Effector CD4-positive, alpha-beta T cell (primary cell): ENCODE measurements around the gene ZNF502.
"Not testable (repeated sequence)": the region's sequence is repeated elsewhere in the genome, so short reads cannot be mapped to it uniquely, and the experiment has no call there.

Experiments used
- DNase-seq: peaks from one replicate; pipeline ENCODE4 v3.0.0-alpha.2; 2020
- total RNA-seq: gene quantifications from one replicate; lab custom pipeline; 2026; lab: John Stamatoyannopoulos, UW

The ZNF502 gene
- 2.3 reads per million, percentile 5 among the genes with 10 or more reads in this experiment for total RNA-seq

- peak; percentile 14 for DNase-seq
Observed at GRCh38 chr3:44712455-44713075, at the start of gene ZNF502. Gene ZNF502 (plus strand): TSS chr3:44712660. CDS start chr3:44720262, 7,602 bp downstream.

- no peak for DNase-seq
Observed at GRCh38 chr3:44665173-44665572, 47.3 kb upstream of the ZNF502 start.

DNA sequence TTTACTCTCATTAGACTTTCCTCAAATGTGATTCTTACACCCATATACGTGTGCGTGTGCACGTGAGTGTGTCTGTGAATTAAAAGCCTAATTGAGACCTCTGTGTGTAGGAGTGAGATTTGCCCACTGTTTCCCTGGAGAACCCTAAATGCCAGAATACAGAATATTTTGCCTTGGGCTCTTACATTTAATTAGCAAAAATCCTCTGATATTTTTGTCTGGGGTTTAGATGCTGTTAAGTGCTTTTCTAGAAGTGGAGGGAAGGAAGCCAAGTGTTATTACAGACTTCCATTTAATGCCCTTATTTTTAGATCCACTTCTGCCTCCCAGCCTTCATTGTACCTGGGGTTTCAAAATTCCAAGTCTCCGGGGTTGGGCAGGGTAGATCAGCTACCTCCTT lies 46.1 kb upstream of the ZNF502 start:
- DNase-seq = no peak

DNA sequence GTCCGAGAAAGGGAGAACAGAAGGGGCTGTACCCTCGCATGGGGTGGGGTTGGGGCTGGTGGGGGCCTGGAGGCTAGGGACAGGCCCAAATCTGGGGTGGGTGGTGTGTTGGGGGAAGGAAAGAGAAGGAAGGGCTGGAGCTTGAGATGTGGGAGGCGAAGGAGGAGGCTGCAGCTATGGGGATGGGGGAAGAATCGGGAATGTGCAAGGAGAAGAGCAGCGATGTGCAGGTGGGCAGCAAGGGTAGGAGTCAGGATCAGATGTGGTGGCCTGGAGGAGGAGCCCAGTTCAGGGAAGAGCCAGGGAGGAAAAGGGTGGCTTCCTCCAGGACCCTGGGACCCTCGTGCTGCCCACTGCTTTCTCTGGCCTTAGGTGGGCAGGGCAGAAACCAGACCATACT lies 42.7 kb upstream of the ZNF502 start:
- no peak for DNase-seq

DNA sequence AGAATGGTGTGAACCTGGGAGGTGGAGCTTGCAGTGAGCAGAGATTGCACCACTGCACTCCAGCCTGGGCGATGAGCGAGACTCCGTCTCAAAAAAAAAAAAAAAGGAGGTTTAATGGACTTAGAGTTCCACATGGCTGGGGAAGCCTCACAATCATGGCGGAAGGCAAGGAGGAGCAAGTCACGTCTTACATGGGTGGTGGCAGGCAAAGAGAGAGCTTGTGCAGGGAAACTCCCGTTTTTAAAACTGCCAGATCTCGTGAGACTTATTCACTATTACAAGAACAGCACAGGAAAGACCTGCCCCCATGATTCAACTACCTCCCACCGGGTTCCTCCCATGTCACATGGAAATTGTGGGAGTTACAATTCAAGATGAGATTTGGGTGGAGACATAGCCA lies 39.0 kb upstream of the ZNF502 start:
- DNase-seq = not testable (repeated sequence)

DNA sequence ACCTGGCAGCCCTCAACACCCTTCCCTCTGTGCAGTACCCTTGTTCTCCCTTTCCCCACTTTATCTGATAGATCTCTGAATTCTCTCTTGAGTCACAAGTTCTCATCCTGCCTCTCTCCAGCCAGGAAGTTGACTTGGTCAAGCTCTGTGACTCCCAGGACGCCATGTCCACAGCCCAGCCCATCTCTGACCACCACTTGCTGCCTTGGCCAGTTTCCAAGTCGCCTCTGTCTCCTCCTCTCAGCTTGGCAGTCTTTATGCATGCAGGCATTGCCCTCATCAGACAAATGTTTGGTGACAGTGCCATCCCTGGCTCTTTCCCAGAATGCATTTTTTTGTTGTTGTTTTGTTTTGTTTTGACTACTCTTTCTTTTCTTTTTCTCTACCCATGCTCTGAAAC lies 38.2 kb upstream of the ZNF502 start:
- no peak for DNase-seq

- DNase-seq = no peak
Observed at GRCh38 chr3:44678480-44679116, 33.9 kb upstream of the ZNF502 start.

DNA sequence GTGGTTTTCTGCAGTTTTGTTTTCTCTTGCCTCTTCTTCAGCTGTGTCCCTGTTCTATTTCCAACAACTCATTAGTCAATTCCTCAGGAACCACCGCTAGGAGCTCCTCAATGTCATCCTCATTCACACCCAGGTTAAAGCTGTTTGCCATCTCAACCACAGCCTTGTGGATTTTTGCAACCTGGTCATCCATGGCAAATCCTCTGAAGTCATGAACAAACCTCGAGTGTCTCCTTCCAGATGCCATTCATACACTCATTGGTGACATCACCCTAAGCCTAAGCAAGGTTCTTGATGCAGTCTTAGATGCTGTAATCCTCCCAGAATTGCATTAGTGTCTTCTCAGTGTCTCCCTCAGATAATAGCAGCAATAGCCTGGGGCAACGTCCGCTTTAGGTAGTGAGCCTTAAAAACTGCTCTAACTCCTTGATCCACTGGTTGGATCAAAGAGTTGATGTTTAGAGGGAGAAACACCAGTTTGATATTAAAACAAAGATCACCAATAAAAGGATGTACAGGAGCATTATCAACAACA lies 31.5 kb upstream of the ZNF502 start:
- DNase-seq = no peak

DNA sequence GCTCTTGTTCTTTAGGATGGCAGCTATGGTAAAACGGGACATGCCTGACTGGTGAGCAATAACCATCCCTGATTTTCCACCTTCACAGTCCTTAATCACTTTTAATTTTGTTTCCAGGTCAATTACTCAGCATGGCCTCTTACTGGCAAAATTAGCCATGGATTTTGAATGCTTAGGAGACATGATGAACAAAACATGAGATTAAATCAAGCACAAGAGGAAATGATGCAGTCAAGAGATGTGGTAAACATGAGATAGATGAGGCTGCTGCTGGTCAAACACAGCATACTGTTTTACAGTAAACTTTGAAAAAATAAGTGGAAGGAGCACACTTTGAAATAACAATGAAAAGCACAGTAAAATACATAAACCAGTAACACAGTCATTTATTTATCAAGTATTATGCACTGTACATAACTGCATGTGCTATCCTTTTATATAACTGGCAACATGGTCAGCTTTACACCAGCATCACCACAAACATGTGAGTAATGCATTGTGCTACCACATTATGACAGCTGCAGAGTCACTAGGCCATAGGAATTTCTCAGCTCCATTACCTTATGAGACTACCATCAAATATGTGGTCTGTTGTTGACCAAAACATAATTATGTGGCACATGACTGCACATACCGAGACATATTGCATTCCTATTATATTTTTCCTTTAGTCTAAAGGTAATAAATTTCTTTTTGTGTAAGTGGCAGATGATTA lies 30.1 kb upstream of the ZNF502 start:
- DNase-seq = no peak

DNA sequence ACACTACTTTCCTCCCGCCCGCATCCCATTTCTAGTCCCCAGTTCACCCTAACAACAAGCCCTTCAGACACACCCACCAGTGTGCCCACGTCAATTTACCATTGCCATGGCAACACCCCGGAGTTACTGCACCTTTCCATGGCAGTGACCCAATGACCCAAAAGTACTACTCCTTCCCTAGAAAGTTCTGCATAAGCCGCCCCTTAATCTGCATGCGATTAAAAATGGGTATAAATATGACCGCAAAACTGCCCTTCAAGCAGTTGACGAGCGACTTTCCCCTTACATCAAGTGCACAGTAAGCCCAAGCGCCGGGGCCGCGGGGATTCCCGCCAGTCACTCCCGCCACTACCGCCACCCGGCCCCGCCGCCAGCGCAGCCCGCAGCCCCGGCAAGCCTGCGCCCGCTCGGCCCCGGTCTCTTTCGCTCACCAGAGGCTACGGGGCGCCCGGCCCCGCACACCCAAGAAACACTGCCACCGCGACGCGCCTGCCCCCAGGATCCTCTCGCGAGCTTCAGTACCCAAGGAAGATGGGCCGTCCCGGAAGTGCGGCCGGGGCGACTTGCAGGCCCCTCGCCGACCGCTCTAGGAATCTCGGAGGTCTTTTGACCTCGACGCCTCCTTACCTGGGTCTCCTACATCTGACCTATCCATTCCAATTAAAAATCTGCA lies 27.2 kb upstream of the ZNF502 start:
- DNase-seq = no peak

GRCh38 chr3:44687898-44688297 lies 24.6 kb upstream of the ZNF502 start:
- no peak for DNase-seq

- DNase-seq = no peak
Observed at GRCh38 chr3:44721231-44722102, 9.0 kb downstream of the ZNF502 start.

- no peak for DNase-seq
Observed at GRCh38 chr3:44722103-44722401, 9.6 kb downstream of the ZNF502 start.

GRCh38 chr3:44729384-44729910 lies 17.0 kb downstream of the ZNF502 start, which contains the start of gene ZNF501:
Gene ZNF501 (plus strand): TSS chr3:44729635. CDS start chr3:44734422, 4,787 bp downstream.
- peak; percentile 68 for DNase-seq

DNA sequence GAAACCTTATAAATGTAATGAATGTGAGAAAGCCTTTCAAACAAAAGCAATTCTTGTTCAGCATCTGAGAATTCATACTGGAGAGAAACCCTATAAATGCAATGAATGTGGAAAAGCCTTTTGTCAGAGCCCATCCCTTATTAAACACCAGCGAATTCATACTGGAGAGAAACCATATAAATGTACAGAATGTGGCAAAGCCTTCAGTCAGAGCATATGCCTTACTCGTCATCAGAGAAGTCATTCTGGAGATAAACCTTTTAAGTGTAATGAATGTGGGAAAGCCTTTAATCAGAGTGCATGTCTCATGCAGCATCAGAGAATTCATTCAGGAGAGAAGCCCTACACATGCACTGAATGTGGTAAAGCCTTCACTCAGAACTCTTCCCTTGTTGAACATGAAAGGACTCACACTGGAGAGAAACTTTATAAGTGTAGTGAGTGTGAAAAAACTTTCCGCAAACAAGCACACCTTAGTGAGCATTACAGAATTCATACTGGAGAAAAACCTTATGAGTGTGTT lies 22.2 kb downstream of the ZNF502 start:
- DNase-seq = no peak

DNA sequence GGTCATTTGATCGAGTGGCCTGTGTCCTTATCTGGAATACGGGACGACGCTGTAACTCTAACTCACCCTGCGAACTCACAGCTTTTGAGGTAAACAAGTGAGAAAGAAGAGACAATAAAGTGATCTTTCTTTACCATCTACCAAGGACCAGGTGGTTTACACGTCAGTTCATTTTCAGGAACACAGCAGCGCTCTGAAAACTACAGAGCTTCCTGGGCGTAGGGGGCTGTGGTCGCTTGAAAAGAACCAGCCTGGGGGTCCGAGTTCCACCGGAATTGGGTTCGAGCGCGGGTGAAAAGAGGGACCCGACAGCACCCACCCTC lies 48.6 kb downstream of the ZNF502 start:
- DNase-seq = no peak

DNA sequence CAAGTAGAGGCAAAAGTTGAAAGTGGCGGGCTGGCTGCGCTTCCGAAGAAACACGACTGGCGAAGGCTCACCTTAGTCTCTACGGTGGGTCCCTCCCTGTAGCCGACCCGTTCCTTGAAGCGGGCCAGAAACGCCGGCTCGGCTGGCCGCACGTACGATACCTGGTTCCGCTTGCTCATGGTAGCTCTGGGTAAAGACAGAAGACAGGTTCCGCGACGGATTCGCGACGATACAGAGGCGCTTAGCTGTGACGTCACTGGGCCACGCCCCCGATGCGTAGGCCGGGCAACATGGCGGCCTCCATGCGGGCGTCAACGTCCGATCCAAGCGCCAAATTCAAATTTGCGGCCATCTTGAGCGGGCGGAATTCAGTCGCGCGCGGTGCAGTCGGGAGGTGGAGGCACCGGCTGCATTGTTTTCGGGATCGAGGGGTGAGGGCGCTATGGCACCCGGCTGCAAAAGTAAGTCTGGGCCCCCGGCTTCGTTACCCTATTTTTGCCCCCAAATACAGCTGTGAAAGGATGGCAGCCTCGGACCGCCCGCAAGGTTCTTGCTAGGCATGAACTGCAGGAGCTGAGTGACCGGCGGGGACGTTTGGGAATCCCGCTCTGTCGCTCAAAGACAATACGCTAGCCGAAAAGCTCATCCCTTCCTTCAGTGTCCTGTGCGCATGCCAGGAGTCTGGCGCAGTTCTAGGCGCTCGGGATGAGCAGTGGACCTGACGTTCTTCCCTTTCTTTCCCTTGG lies 49.1 kb downstream of the ZNF502 start, which contains the start of the genes KIAA1143 and KIF15:
TSS of gene KIAA1143 (minus strand) at position 196 of the 746 bp plus-strand sequence. CDS start at position 179, 17 bp downstream.
TSS of gene KIF15 (plus strand) at position 371 of the 746 bp plus-strand sequence. CDS start at position 443, 72 bp downstream.
- peak; percentile 96 for DNase-seq

DNA sequence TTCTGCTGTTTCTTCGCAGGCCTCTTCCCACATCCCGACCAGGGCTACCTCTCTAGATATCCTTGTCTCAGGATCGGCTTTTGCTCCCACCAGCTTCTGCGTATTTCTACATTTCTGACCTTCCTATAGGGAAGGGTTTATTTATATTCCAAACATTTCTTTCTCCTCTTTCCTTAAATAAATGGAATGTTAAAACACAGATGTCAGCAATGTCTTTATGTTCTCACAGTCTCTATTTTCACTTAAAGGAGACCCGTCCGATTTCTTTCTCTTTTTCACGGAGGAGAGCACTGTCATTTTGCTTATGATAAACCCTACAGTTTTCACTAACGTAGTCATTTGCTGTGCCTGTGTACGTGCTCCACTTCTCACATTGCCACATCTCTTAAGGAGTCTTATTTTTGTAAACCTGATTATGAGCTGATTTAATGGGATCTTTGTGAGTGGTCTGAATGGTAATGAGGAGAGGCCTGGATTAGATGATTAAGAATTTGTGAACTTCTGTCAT lies 49.8 kb downstream of the ZNF502 start:
- DNase-seq = no peak

GRCh38 chr3:44762690-44763089 lies 50.2 kb downstream of the ZNF502 start:
- no peak for DNase-seq

DNA sequence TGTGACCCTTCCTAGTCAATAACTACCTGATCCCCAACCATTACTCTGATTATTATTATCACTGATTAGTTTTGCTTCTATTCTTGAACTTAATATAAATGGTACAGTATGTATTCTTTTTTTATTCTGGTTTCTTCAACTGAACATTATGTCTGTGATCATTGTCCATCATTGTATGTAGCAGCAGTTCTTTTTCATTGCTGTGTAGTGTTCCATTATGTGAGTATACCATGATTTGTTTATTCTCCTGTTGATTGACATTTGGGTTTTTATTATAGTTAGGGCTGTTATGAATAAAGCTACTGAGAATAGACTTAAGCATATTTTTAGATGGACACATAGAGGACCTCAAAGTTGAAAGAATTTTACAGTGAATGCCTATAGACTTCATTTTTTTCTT lies 51.8 kb downstream of the ZNF502 start:
- DNase-seq = no peak
